ENCODE data around the gene DGKI. TPM values are rescaled to one million over a fixed set of nuclear protein-coding genes. Genes with fewer than 3 reads are reported as not detected.

DGKI gene
- total and polyA plus RNA-seq, 2 experiments from 2014 or later, result 0.16 to 1.0 TPM

DNA sequence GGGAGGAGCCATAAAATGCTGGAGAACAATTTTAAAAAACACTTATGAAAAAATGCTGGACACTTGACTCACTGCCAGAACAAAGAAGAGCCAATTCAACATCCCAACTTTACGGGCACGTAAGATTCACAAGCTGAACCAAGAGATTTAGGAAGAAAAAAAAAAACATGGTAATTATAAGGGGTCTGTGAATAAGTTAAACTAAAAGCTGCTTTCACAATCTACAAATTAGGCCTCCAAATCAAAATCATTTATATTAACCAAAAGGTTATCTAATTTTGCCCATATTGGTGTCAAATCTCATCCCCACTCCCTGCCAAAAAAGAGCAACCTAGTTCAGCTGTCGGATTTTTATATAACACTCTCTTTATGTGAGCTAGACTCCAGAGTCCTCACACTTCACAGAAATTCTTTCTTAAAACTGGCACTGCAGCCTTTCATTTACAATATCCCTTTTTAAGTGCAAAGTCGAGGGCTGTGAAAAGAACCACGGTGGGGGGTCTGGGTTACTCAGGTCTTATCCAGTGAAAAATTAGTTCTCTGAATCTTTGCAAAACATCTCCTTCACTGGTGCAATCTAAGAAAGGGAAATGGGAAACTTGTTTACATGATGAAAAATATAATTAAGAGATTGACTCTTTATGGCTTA lies 30.4 kb upstream of the DGKI start (continued):
- TF ChIP-seq ZNF331 (CRISPR knock-in tag; IDR thresholded peaks at IDR 0.05; ENCODE audit: low read depth) (no peak), JUNB (IDR thresholded peaks at IDR 0.05; ENCODE audit: unreplicated experiment) (no peak)

DNA sequence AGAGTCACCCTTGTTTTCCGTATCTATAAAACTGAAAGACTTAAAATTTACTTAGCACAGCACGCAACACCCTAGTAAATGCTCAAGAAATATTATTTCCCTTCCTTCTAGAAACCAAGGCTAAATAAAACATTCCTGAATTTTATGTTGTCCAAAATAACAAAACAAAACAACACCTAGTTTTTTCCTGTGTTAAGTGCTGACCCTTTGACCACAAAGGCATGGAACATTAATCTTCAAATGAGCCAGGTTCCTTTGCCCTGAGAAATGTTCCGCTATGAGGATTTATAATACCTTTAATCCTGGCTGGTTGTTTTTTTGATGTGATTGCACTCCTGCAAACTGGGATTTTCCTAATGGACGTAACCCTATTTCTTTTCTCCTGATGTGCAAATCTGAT lies 29.0 kb upstream of the DGKI start:
- Histone ChIP-seq H3K4me1 (ENCODE audit: insufficient read depth) (peaks cover 49% of the 10 kb centered on the region), H3F3A (replicated peaks; ENCODE audit: low read depth) (peaks cover 10% of the 10 kb centered on the region; the same call in 1 of the 2 replicates), H3K9me2 (ENCODE audit: insufficient read depth) (no peaks in the 10 kb centered on the region), H3K27ac (ENCODE audit: low read depth) (no peak overlapping the region), H4K20me1 (replicated peaks; ENCODE audit: insufficient read depth) (no peaks in the 10 kb centered on the region), H3K27me3 (ENCODE audit: insufficient read depth) (no peaks in the 10 kb centered on the region), H3K79me2 (replicated peaks; ENCODE audit: insufficient read depth) (no peaks in the 10 kb centered on the region), H3K36me3 (ENCODE audit: insufficient read depth) (no peaks in the 10 kb centered on the region; the same call in 1 of the 2 replicates), H3K4me2 (no peak overlapping the region), H2AFZ (no peak overlapping the region), H3K4me3 (no peak overlapping the region)
- Mint-ChIP-seq H3K36me3 (ENCODE audit: low read depth) (peaks cover 30% of the 10 kb centered on the region), H3K27me3 (ENCODE audit: insufficient read depth, low read depth, poor library complexity) (peaks cover 12% of the 10 kb centered on the region), H3K9me3 (no peaks in the 10 kb centered on the region), H3K4me3 (no peak overlapping the region), H3K27ac (no peak overlapping the region), H3K4me1 (peaks cover 63% of the 10 kb centered on the region)
- DNase-seq (ENCODE audit: low spot score) (no peak), ATAC-seq (no peak)
- TF ChIP-seq, protein P1, sequence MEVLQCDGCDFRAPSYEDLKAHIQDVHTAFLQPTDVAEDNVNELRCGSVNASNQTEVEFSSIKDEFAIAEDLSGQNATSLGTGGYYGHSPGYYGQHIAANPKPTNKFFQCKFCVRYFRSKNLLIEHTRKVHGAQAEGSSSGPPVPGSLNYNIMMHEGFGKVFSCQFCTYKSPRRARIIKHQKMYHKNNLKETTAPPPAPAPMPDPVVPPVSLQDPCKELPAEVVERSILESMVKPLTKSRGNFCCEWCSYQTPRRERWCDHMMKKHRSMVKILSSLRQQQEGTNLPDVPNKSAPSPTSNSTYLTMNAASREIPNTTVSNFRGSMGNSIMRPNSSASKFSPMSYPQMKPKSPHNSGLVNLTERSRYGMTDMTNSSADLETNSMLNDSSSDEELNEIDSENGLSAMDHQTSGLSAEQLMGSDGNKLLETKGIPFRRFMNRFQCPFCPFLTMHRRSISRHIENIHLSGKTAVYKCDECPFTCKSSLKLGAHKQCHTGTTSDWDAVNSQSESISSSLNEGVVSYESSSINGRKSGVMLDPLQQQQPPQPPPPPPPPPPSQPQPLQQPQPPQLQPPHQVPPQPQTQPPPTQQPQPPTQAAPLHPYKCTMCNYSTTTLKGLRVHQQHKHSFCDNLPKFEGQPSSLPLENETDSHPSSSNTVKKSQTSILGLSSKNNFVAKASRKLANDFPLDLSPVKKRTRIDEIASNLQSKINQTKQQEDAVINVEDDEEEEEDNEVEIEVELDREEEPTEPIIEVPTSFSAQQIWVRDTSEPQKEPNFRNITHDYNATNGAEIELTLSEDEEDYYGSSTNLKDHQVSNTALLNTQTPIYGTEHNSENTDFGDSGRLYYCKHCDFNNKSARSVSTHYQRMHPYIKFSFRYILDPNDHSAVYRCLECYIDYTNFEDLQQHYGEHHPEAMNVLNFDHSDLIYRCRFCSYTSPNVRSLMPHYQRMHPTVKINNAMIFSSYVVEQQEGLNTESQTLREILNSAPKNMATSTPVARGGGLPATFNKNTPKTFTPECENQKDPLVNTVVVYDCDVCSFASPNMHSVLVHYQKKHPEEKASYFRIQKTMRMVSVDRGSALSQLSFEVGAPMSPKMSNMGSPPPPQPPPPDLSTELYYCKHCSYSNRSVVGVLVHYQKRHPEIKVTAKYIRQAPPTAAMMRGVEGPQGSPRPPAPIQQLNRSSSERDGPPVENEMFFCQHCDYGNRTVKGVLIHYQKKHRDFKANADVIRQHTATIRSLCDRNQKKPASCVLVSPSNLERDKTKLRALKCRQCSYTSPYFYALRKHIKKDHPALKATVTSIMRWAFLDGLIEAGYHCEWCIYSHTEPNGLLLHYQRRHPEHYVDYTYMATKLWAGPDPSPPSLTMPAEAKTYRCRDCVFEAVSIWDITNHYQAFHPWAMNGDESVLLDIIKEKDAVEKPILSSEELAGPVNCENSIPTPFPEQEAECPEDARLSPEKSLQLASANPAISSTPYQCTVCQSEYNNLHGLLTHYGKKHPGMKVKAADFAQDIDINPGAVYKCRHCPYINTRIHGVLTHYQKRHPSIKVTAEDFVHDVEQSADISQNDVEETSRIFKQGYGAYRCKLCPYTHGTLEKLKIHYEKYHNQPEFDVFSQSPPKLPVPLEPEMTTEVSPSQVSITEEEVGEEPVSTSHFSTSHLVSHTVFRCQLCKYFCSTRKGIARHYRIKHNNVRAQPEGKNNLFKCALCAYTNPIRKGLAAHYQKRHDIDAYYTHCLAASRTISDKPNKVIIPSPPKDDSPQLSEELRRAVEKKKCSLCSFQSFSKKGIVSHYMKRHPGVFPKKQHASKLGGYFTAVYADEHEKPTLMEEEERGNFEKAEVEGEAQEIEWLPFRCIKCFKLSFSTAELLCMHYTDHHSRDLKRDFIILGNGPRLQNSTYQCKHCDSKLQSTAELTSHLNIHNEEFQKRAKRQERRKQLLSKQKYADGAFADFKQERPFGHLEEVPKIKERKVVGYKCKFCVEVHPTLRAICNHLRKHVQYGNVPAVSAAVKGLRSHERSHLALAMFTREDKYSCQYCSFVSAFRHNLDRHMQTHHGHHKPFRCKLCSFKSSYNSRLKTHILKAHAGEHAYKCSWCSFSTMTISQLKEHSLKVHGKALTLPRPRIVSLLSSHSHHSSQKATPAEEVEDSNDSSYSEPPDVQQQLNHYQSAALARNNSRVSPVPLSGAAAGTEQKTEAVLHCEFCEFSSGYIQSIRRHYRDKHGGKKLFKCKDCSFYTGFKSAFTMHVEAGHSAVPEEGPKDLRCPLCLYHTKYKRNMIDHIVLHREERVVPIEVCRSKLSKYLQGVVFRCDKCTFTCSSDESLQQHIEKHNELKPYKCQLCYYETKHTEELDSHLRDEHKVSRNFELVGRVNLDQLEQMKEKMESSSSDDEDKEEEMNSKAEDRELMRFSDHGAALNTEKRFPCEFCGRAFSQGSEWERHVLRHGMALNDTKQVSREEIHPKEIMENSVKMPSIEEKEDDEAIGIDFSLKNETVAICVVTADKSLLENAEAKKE (CRISPR knock-in tag; IDR thresholded peaks at IDR 0.05), result no peak
- TF ChIP-seq JUNB (IDR thresholded peaks at IDR 0.05; ENCODE audit: unreplicated experiment) (no peak), NANOG (IDR thresholded peaks at IDR 0.05; ENCODE audit: borderline replicate concordance) (no peak), EZH2phosphoT487 (IDR thresholded peaks at IDR 0.05; ENCODE audit: unreplicated experiment) (no peak), STAT1 (IDR thresholded peaks at IDR 0.05; ENCODE audit: unreplicated experiment) (no peak), ZNF331 (CRISPR knock-in tag; IDR thresholded peaks at IDR 0.05; ENCODE audit: low read depth) (no peak), ZNF114 (CRISPR knock-in tag; IDR thresholded peaks at IDR 0.05) (no peak), CREB1 (CRISPR knock-in tag; IDR thresholded peaks at IDR 0.05; ENCODE audit: low read depth) (no peak), EZH2 (IDR thresholded peaks at IDR 0.05; ENCODE audit: low read depth, unreplicated experiment) (no peak), POLR2AphosphoS5 (IDR thresholded peaks at IDR 0.05; ENCODE audit: low read depth) (no peak)
- TF ChIP-seq, protein P2, sequence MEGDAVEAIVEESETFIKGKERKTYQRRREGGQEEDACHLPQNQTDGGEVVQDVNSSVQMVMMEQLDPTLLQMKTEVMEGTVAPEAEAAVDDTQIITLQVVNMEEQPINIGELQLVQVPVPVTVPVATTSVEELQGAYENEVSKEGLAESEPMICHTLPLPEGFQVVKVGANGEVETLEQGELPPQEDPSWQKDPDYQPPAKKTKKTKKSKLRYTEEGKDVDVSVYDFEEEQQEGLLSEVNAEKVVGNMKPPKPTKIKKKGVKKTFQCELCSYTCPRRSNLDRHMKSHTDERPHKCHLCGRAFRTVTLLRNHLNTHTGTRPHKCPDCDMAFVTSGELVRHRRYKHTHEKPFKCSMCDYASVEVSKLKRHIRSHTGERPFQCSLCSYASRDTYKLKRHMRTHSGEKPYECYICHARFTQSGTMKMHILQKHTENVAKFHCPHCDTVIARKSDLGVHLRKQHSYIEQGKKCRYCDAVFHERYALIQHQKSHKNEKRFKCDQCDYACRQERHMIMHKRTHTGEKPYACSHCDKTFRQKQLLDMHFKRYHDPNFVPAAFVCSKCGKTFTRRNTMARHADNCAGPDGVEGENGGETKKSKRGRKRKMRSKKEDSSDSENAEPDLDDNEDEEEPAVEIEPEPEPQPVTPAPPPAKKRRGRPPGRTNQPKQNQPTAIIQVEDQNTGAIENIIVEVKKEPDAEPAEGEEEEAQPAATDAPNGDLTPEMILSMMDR (conservative IDR thresholded peaks at IDR 0.05; ENCODE audit: low read depth in 2 of 2), result no peak
- TF ChIP-seq, protein P3, sequence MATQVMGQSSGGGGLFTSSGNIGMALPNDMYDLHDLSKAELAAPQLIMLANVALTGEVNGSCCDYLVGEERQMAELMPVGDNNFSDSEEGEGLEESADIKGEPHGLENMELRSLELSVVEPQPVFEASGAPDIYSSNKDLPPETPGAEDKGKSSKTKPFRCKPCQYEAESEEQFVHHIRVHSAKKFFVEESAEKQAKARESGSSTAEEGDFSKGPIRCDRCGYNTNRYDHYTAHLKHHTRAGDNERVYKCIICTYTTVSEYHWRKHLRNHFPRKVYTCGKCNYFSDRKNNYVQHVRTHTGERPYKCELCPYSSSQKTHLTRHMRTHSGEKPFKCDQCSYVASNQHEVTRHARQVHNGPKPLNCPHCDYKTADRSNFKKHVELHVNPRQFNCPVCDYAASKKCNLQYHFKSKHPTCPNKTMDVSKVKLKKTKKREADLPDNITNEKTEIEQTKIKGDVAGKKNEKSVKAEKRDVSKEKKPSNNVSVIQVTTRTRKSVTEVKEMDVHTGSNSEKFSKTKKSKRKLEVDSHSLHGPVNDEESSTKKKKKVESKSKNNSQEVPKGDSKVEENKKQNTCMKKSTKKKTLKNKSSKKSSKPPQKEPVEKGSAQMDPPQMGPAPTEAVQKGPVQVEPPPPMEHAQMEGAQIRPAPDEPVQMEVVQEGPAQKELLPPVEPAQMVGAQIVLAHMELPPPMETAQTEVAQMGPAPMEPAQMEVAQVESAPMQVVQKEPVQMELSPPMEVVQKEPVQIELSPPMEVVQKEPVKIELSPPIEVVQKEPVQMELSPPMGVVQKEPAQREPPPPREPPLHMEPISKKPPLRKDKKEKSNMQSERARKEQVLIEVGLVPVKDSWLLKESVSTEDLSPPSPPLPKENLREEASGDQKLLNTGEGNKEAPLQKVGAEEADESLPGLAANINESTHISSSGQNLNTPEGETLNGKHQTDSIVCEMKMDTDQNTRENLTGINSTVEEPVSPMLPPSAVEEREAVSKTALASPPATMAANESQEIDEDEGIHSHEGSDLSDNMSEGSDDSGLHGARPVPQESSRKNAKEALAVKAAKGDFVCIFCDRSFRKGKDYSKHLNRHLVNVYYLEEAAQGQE (IDR thresholded peaks at IDR 0.05; ENCODE audit: unreplicated experiment), result no peak
- TF ChIP-seq, protein P4, sequence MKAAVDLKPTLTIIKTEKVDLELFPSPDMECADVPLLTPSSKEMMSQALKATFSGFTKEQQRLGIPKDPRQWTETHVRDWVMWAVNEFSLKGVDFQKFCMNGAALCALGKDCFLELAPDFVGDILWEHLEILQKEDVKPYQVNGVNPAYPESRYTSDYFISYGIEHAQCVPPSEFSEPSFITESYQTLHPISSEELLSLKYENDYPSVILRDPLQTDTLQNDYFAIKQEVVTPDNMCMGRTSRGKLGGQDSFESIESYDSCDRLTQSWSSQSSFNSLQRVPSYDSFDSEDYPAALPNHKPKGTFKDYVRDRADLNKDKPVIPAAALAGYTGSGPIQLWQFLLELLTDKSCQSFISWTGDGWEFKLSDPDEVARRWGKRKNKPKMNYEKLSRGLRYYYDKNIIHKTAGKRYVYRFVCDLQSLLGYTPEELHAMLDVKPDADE (IDR thresholded peaks at IDR 0.05), result no peak

Data from GM23338 (cell line).